Stimulated activated CD8-positive, alpha-beta memory T cell treated with anti-CD3 and anti-CD28 coated beads, Interleukin-15, amount 100 ng/mL, for 1 hour (primary cell): ENCODE measurements around the gene LCORL.
"Not testable (repeated sequence)": the region's sequence is repeated elsewhere in the genome, so short reads cannot be mapped to it uniquely, and the experiment has no call there.

Experiments
- DNase-seq: peaks from one replicate; pipeline ENCODE4 v3.0.0-alpha.2; 2020; ENCODE audit warnings: low read depth

Gene LCORL

DNA sequence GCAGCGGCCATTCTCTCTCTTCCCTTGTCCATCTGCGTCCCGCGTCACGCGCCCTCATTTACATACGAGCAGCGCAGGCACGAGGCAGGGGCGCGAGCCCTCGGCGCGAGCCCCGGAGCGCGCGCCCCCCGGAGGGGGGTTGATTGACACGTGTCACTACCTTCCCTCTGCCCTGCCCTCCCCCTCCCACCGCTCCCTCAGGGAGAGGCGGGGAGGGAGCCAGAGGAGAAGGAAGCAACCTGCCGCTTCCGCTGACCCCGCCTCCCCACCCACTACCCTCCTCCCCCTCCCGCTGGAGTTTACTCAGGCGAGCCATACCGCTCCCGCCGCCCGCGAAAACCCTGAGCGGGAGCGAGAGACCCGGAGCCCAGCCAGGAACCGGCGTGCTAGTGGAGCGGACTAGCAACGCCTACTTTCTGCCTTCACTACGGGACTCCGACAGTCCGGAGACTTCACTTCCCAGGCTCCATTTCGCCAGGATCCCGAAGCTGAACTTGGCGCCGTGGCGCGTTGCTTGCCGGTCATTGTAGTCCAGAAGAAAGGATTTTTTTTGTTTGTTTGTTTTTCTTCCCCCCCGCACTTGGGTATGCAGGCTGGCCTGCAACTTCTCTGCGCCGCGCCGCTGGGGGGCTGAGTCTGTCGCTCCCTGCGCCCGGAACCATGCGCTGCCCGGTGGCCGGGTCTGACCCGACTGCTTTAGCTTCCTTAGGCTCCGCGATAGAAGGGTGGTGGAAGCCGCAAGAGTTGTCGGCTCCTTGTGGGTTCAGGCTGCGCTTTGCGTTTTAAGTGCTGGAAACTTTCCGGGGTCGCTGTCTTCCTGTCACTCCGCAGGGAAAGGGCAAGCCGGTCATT, at the start of gene LCORL:
TSS of gene LCORL (minus strand) at position 36 of the 852 bp plus-strand sequence. CDS start at position 32, 4 bp downstream.
- DNase-seq: peak; percentile 68

DNA sequence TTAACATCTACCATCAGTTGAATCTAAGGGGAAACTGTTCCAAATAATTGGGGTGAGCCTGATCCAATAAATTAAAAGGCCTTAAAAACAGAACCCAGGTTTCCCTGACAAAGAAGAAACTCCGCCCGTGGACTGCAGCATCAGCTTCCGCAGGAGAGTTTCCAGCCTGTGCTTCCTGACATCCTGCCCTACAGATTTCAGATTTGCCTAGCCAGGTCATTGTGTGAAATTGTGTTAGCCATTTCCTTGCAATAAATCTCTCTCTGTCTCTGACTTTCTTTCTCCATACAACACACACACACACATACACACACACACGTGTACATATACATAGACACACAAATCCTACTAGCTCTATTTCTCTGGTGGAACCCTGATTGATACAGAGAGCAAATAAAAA, 48.3 kb upstream of the LCORL start:
- DNase-seq: no peak

DNA sequence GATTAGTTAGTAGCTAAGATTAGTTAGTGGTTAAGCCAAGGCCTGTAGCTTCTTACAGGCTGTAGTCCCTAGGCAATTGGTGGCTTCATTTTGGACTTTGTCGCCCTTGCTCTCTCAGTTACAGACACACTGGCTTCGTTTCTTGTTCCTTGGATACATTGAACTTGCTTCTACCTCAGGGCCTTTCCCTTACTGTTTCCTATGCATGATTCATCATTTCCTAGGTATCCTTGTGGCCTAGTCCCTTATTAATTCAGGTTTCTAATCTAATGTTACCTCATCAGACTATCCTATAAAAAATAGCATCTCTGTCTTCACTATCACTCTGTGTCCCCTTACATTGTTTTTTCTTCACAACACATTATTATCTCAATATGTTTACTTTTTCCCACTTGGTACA, 45.5 kb upstream of the LCORL start:
- DNase-seq: no peak

DNA sequence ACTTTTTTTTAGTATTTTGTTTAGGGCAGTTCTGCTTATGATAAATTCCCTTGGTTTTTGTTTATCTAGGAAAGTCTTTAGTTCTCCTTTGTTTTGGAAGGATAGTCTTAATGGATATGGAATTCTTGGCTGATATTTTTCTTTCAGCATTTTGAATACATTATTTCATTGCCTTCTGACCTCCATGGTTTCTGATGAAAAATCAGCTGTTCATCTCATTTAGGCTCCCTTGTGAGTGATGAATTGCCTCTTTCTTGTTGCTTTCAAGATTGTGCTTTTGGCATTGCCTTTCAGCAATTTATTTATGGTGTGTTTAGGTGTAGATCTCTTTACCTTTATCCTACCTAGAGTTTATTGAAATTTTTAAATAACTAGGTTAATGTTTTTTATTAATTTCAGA, 41.5 kb upstream of the LCORL start:
- no peak for DNase-seq

DNA sequence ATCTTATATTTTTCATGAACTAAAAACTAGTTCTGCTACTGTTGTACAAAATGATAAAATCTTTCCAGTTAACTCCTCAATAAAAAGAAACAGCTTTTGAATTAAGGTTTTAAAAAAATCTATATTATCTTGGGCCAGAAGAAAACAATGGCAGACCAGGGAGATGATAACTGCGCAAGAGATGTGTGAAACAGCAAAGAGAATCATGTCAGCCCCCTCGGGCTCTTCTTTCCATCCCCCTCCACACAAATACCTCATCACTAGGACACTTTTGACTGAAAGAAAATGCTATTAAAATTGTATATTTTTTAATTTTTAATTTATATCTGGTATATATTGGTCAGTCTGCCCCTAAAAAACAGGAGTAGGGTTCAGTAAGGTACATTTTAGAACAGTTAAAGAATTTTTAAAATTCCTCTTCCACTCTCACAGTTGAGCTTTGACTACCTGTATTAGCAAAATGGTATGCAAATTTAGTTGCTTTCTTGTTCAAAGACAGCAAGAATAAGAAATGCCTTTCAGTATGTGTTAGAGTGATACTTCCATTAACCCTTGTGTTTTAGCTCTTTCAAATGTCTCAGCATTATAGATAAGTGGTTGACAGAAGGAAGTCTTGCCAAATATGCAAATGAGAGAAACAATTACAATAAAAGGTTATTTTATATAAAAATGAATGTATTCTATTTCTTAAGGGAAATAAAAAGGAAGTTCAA, 36.4 kb upstream of the LCORL start:
- no peak for DNase-seq

DNA sequence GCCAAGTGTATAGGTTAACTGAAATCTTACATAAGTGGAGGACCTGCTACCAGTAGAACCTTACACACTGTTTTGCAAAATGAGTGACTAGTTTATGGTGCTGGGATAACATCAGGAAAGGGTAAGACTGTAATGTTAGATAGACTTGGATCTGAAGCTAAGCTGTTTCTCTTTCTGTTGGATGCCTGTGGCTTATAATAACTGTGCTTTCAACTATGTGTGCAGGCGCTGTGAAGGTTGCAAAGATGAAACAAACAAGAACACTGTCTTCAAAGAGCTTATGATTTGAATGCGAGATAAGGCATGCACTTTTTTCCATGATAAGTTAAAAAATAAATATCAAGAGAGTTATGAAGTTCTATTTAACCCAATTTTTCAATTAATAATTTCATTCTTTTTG, 34.5 kb upstream of the LCORL start:
- DNase-seq: no peak

DNA sequence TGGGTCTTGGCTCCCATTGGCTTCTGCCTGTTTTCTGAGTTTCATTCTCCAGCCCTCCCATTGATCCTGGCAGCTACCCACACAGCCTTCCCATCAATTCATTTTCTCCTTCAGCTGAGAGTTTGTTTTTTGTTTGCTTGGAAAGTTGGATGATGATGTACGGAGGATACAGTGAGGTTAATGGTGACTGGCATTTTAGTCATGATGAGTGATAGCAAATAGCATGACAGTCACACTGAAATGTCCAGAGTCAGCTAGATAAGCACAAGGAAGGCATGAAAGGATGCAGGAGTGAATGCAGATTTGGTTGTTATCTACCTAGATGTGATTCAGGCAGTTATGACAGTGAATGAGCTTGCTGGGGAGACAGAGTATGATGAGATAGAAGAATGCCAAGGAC, 30.6 kb upstream of the LCORL start:
- no peak for DNase-seq

DNA sequence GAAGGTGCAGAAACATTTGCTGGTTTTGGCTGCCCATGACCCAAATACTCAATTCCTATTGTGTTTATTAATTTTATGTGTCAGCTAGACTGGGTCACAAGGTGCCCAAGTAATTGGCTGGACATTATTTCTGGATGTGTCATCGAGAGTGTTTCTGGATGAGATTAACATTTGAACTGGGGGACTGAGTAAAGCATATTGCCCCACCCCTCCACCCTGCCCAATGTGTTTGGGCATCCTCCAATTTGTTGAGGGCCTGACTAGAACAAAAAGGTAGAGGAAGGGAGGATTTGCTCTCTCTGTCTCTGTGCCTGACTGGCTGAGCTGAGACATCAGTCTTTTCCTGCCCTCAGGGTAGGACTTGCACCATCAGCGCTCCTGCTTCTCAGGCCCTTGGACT, 29.7 kb upstream of the LCORL start:
- no peak for DNase-seq

DNA sequence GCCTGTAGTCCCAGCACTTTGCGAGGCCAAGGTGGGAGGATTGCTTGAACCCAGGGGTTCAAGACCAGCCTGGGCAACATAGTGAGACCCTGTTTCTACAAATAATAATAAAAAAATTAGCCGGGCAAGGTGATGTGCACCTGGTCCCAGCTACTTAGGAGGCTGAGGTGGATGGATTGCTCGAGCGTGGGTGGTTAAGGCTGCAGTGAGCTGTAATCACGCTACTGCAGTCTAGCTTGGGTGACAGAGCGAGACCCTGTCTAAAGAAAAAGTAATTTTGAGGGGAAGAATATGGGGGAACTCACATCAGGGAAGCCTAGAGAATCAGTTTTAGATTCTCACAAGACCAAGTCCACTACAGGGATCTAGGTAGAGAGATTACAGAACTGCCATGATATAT, 28.9 kb upstream of the LCORL start:
- no peak for DNase-seq

DNA sequence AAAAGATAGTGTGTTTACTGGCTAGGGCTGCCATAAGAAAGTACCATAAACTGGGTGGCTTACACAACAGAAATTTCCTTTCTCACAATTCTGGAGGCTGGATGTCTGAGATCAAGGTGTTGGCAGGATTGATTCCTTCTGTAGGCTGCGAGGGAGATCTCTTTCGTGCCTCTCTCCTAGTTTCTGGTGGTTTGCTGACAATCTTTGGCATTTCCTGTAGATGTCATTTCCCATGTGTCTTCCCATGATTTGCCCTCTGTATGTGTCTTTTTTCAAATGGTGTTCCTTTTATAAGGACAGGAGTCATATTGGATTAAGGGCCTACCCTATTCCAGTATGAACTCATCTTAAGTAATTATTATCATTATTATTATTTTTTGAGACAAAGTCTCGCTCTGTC, 27.9 kb upstream of the LCORL start:
- DNase-seq: no peak

DNA sequence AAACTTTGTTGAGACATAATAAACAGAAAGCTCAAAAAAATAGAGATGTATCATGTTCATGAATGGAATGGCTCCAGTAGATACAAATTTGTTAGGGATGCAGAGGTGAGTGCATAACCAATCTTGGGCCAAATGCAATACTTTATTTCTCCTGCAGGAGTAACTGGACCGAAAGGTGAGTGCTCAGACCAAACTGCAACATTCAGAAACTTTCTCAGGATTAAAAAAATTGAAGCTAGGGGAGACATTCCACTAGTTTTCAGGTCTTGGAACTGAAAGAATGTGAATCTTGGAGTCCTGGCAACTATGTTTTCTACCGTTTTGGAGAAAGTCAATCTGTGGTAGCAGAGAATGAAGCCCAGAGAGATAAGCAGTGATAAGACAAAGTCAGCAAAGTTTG, 21.2 kb upstream of the LCORL start:
- DNase-seq: no peak

DNA sequence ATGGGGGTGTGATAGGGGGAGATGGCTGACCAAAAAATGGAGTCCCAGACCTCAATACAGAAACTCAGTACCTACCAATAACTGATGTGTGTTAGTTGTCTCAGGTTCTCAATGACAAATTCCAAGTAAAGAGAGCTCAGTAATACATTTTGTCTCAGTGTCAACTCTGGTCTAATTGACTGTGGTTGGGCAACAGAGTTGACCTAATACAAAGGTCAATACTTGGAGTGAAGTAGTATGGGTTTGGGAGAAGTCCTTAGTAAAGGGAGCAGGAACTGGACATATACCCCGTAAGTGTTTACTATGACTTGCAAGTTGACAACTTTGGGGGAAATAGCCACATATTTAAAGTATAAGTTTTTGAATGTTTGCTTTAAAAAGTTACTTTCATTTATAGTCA, 20.5 kb upstream of the LCORL start:
- no peak for DNase-seq

DNA sequence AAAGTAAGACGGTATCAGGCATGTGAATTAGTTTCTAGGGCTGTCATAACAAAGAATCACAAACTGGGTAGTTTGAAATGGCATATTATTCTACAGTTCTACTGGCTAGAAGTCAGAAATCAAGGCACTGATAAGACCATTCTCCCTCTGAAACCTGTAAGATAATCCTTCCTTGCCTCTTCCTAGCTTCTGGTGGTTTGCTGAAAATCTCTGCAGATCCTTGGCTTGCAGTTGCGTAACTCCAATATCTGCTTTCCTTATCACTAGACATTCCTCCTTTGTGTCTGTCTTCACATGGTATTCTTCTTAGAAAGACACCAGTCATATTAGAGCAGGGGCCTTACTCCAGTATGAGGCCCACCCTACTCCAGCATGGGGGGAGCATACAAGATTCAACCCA, 19.6 kb upstream of the LCORL start:
- DNase-seq: no peak

DNA sequence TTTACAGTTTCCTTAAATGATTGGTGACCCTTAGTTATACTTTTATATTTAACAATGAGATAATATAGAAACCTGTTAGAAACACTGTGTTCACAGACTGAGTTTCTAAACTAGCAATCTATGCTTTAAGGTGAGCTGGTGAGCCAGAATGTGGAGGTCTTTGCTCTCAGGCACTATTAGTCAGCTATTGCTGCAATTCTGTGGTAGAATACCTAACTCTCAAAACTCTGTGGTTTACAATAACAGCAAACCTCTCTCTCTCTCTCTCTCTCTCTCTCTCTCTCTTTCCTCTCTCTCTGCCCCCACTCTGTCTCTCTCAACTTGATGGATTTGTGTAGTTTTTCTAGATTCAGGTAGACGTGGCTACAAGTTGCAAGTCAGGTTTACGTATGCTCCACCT, 17.6 kb upstream of the LCORL start:
- no peak for DNase-seq

DNA sequence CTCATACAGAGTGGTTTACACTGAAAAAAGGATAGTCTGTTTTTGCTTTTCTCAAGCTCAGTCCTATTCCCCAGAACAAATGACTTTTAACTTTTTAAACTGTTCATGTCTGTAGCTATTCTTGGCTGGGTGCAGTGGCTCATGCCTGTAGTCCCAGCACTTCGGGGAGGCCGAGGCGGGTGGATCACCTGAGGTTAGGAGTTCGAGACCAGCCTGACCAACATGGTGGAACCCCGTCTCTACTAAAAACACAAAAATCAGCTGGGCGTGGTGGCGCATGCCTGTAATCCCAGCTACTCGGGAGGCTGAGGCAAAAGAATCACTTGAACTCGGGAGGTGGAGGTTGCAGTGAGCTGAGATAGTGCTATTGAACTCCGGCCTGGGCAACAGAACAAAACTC, 14.8 kb upstream of the LCORL start:
- DNase-seq: not testable (repeated sequence)

DNA sequence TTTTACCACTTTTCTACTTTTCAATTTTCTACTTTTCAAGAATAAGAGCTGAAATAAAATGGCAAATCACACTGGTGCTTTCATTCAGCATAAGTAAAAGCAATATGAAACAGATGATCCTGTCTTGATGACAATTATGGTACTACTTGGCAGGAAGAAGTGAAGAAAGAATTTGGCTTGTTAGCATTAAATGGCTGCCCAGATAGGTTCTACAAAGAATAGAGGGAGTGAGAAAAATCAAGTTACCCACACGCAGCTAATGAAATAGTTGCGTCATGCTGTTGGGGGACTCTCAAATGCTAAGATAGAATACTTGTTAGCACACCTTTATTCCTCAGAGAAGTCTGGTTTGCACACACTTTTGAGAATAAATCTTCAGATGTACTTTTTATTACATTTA, 12.5 kb upstream of the LCORL start:
- no peak for DNase-seq

DNA sequence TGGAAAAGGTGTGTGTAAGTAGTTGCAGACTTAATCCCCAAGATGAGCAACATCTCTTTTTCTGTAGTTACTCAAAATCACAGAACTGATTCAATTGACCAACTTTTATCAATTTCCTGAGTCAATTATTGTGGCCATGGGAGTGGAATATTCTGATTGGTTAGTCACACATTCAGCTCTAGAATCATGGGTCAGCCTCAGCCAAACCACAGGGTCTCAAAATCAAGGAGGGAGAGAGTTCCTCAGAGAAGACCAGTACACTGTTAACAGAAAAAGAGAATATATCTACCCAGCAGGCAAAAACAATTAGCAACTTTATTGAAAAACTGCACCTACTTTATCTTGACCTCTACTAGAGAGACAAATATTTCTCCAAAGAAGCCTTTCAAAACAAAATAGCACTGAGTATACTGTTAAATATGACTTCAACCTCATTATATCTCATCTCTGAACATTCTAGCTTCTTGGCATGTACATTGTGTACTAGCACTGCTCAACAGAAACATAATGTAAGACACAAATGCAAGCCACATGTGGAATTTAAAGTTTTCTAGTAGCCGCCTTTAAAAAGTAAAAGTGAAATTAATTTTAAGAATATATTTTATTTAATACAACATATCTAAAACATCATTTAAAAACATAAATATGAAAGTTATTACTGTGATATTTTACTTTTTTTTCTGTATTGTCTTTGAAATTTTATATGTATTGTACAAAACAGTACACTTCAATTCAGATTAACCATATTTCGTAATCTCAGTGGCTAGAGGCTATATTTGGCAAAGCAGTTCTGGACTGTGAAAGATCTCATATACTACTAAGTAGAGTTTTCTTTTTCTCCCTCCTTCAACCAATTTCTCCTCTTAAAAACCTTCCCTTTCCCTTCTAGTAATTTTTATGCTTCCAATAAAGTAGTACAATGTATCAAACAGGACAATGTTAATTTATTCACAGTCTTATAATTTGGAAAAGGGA, 11.8 kb upstream of the LCORL start:
- no peak for DNase-seq

DNA sequence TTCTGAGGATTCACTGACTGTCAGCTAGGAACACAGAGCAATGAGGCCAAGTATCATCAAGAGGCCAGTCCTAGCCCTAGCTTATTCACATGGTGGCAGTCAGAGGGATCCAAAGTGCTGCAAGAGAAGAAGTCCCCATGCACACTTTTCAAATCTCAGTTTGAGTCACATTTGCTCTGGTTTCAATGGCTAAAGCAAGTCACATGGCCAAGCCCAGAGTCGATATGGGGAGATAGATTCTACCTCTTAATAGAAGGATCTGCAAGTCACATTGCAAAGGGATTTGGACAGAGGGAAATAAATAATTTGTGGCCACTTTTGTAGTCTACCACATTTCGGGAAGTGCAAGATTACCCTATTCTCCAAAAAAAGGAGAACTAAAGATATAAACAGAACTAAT, 3.7 kb upstream of the LCORL start:
- DNase-seq: no peak

DNA sequence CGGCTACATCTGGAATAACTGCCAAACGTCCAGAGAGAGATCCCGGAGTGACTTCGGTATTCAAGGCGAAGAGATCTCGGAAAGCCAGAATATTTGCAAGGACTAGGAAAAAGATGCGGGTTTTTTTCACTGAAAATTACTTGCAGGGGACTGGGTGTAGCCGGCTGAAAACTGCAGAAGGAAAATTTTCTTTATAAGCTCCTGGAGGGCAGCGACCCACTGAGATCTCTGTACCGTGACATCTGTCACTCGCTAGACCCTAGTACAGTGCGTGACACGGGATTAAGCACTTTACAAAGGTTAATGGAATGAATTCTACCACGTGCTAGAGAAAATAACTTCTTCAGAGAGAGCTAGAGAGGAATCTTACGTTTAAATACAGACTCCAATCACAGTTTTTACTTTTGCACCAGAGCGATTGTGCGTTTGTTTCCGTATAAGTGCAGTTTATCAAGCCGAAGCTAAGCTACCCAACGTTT, 1.1 kb upstream of the LCORL start:
- DNase-seq: no peak

DNA sequence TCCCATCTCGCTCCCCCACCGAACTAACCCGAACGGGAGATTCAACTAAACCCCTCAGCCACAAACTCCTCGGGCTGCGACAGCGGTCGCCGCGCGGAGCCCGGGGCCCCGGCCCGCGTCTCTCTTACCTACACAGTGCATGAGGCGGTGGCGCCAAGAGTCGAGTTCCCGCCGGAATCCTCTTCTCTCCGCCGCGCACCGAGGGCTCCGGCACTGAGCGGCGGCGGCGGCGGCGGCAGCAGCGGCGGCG, 160 bp downstream of the LCORL start:
- no peak for DNase-seq

DNA sequence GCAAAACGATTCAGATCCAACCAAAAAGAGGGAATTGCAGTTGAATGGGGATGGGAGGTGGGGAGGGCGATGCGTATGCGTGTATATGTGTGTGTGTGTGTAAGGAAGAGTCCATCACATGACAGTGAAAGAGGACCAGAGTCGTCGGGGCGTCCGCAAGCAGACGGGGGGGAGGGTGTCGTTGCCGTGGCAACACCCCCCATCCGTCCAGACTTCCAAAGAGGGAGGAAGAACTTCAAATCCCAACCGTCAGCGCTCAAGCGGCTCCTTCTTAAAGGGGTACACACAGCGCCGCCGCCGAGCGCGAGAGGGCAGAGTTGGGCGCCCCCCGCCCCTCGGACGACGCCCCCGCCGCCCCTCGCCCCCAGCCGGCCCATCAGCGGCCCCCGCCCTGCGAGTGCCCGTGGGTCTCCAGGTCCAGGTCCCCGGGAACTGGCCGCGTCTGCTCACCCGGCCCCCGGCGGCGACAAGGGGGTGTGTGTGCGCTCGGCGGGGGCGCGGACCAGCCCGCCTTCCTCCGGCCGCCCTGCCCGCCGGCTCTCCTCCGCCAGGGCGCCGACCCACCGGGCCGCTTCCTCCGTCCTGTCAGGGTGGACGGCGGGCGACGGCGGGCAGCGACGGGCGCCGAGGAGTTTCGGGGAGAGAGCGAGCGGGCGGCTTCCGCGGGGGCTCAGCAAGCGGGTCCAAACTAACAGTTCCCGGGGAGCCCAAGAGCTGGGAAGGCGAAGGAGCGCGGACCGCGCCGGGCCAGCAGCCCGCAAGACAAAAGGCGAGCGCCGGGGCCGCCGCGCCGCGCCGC, 685 bp downstream of the LCORL start:
- no peak for DNase-seq

DNA sequence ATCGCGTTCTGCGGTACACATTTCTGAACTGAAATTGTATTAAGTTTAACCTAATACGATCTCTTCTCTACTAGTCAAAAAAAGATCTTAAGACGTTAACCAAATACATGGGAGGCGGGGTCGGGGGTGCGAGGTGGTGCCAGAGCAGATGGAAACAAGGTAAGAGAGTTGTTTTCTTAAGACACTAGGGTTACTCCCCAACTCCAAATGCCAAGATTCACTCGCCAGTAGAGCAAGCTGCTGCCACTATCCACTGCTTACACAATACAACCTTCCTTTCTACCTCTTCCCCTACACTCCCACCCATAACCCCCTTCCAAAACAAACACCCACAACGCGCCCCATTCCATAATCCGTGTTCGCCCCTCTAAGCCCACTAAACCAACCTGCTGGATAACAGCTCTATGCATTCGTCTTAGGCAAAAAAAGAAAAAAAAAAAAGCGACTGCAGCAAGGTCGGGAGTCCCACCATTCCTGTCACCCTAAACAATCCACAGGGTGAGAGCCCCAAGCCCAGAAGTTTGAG, 1.3 kb downstream of the LCORL start:
- DNase-seq: no peak
